VCaP (cell line): ENCODE results near the gene ASB2.

Experiments
- H3K27ac ChIP-seq: fragments of 450-650 bp; 2 replicates; pipeline ENCODE4 v1.5.1; 2017
- TF ChIP-seq, protein P1 (sequence below): fragments of 450-650 bp; conservative IDR thresholded peaks from 2 replicates; pipeline ENCODE4 v1.5.1; 2017; ENCODE audit warnings: mild to moderate bottlenecking, moderate library complexity

The ASB2 gene

DNA sequence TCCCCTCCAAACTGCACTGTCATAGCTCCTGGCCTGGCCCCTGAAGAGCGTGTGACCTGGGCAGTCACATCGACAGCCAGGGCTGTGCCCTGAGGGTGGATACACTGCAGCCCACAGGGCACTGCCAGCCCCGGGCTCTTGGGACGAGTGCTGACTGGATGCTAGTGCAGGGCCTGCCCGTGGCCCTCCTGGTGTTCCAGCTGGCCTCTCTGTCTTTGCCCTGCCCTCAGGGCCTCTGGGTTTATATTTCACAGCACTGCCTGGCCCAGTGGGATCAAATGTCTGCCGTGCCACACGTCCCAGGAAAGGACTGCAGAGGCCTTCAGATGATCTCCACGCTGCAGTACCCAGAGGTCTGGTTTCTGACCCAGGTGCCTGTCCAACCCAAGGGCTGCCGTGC is 10.6 kb upstream of the ASB2 start:
- H3K27ac ChIP-seq = no peak overlapping the region
- TF ChIP-seq, protein P1, sequence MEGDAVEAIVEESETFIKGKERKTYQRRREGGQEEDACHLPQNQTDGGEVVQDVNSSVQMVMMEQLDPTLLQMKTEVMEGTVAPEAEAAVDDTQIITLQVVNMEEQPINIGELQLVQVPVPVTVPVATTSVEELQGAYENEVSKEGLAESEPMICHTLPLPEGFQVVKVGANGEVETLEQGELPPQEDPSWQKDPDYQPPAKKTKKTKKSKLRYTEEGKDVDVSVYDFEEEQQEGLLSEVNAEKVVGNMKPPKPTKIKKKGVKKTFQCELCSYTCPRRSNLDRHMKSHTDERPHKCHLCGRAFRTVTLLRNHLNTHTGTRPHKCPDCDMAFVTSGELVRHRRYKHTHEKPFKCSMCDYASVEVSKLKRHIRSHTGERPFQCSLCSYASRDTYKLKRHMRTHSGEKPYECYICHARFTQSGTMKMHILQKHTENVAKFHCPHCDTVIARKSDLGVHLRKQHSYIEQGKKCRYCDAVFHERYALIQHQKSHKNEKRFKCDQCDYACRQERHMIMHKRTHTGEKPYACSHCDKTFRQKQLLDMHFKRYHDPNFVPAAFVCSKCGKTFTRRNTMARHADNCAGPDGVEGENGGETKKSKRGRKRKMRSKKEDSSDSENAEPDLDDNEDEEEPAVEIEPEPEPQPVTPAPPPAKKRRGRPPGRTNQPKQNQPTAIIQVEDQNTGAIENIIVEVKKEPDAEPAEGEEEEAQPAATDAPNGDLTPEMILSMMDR = no peak

DNA sequence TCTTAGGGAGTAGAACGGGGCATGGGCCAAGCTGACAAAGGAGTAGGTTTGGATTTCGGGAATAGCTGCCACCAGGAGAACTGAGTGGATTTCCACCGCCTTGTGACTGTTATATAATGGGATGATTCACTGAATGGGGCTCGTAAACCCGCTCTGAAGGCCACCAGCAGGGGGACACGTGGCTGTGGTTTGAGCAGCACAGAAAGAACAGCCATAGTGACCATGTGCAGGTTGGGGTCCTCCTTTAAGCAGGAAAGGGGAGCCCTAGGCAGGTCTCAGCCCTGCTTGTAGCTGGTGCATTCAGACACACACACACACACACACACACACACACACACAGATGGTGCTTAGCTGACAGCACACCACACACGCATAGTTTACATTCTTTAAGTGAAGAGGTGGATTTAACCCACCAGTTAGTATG is 8.6 kb upstream of the ASB2 start:
- H3K27ac ChIP-seq = no peak overlapping the region
- TF ChIP-seq, protein P1 = 0 out of 2 replicates have a peak, but pooled peaks have one; percentile 8

DNA sequence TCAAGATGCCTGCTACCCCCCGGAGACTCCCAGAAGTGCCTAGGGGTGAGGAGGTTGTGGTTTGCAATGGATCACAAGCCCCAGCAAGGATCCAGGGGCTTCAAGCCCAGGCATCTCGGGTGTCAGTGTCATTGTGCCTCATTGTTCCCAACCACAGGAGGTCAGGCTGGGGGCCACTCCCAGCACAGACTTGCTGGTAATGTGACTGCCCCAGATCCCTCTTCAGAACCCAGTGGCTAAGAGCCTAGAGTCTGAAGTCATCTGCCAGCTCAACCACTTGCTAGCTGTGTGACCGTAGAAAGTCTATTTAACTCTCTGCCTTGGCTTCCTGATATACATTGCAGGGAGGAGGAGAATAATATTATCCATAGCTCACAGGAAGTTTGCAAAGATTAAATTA is 7.7 kb upstream of the ASB2 start:
- H3K27ac ChIP-seq = no peak overlapping the region
- TF ChIP-seq, protein P1 = no peak

DNA sequence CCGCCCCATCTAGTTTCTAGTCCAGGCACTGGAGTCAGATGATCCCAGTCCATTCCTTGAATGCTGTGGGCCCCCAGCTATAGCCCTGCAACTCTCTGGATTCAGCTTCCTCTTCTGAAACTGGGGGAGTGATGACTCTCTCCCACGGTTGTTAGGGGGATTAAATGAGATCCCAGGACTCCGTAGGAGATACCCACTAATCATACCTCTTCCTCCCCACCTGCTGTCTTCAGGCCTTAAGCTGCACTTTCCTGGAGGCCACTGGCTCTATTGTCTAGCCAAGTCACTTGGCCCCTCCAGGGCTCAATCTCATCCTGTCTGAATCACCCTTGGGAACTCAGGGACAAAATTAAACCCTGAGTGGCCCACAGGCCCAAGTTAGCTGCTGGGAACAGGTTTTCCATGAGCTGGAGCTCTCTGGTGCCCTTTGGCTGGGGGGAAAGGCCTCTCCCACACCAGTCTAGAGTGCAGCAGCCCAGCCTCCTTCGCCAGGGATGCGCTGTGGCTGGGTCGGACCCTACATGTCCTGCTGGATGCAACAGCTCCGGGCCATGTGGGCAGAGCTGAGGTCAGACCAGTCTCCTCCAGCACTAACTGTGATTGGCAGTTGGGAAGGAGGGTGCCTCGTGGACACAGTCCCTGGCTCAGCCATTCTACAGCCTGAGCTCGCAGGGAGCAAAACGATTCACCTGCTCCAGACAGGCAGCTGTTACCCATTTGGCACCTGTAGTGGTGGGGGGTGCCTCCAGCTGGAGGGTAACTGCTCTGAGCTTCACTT is 6.0 kb upstream of the ASB2 start:
- no peak overlapping the region for H3K27ac ChIP-seq
- TF ChIP-seq, protein P1 = no peak

DNA sequence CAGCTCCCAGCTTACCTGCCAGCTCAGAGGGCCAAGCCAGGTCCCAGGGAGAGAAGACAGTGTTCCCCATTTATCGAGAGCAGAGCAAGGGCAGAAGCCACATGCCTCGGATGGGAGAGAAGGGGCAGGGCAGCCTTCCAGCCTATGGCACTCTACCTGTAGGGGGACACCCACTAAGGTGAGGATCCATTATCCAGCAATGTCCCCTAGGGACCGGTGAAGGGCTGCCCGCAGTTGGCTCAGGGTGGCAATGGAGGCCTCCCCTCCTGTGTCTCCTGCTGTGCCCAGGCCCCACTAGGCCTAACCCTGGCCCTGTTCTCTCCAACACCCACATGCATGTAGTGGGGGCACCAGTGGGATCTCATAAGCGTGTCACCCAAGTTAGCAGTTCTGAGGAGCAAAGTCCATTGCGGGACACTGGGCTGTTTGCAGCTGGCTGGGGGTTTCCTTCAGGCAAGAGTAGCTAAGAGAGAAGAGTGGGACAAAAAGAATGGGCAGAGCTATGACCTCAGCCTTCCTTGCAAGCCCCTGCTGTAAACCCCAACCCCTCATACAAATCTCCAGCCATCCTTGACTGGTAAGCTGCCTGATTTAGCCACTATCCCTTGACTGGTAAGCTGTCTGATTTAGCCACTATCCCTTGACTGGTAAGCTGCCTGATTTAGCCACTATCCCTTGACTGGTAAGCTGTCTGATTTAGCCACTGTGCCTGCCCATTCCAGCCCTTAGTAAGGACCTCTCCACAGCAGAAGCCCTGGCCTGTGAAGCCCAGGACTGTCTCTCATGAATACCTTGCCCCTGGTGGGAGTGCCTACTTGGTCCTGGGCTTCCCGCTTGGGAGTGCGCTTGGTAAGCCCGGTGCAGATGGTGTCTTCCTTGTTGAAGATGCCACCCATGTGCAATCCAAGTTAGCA is 5.2 kb upstream of the ASB2 start:
- TF ChIP-seq, protein P1 = no peak
- no peak overlapping the region for H3K27ac ChIP-seq

DNA sequence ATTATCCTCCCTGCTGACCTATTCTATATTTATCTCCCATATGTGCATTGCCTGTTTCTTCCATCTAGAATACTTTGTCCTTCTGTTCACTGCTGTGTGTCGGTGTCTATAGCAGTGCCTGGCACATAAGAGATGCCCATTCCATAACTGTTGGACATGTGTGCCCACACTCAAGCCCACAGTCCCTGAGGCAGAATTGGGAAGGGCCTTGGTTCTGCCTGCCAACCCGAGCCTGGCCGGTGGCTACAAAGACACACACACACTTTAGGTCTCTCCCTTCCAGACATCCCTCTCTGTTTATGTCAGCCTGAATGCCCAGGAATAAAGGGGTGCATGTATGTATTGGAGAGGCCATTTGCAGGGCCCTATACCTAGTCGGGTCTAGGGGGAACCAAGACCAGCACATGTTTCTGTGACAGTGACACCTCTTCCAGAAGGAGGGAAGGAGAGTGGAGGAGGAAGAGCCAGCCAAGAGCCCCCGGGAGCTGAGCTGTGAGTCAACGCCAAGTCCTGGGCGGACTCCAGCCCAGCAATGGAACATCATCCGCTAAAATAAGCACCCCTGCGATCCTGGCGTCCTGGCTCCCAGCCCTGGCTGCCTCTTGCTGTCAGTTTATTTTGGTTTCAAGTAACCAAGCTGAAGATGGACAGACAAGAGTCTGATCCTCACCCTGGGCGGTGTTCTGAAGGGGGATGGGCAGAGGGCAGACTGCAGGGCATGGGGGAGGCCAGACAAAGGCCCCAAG is 4.3 kb upstream of the ASB2 start:
- TF ChIP-seq, protein P1 = no peak
- no peak overlapping the region for H3K27ac ChIP-seq

DNA sequence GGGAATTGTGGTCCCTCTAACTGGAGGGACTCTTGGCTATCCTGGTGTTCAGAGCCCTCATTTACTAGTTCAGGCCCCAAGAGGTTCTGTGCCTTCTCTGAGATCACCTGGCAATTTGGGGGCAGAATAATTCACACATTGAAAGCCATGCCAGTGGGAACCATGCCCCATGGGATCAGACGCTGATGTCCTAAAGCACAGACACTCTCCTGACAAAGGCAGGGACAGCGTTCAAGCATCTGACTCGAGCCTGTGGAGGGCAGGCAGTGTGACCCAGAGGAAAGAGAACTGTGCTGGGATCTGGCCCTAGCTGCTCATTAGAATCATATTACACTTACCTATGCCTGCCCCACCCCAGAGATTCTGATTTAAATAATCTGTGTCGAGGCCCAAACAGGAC is 2.4 kb upstream of the ASB2 start:
- TF ChIP-seq, protein P1 = no peak
- H3K27ac ChIP-seq = no peak overlapping the region
